ENCODE measurements around the gene PGK1.

DNA sequence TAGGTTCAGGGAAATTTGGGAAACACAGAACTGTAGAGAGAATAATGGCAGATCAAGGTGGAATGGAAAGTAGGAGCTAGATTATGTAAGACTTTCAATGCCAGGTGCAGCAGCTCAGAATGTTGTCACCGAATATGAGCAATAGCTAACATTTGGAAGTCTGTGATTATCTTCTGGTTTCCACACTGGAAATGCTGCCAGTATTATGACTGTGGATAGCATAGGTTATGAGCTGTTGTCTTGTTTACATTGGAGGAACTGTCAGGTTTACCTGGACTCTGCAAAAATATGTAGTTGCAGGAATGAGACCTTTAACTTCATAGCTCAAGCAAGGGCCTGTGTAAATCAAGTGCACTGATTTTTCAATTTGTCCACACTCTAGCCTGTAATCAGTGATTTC is 61.4 kb downstream of the PGK1 start:
- TF ChIP-seq, protein P1, sequence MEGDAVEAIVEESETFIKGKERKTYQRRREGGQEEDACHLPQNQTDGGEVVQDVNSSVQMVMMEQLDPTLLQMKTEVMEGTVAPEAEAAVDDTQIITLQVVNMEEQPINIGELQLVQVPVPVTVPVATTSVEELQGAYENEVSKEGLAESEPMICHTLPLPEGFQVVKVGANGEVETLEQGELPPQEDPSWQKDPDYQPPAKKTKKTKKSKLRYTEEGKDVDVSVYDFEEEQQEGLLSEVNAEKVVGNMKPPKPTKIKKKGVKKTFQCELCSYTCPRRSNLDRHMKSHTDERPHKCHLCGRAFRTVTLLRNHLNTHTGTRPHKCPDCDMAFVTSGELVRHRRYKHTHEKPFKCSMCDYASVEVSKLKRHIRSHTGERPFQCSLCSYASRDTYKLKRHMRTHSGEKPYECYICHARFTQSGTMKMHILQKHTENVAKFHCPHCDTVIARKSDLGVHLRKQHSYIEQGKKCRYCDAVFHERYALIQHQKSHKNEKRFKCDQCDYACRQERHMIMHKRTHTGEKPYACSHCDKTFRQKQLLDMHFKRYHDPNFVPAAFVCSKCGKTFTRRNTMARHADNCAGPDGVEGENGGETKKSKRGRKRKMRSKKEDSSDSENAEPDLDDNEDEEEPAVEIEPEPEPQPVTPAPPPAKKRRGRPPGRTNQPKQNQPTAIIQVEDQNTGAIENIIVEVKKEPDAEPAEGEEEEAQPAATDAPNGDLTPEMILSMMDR (IDR thresholded peaks at IDR 0.05), result no peak
- TF ChIP-seq POLR2A (IDR thresholded peaks at IDR 0.05), result no peak

Data from heart left ventricle (tissue), 13 donors.